ENCODE results near the gene EDDM3A. TPM values are rescaled to one million over a fixed set of nuclear protein-coding genes. Genes with fewer than 3 reads are reported as not detected.

Gene EDDM3A
- total RNA-seq, 1 donor from 2014 or later, result not detected

GRCh38 chr14:20774258-20774824 is 28.7 kb downstream of the EDDM3A start:
- Mint-ChIP-seq H3K27me3 (ENCODE audit: low read depth) (peaks cover 6% of the 10 kb centered on the region), H3K4me1 (peaks cover 21% of the 10 kb centered on the region), H3K9me3 (peaks cover 2% of the 10 kb centered on the region), H3K27ac (ENCODE audit: unreplicated experiment) (no peak overlapping the region), H3K36me3 (ENCODE audit: low read depth) (no peaks in the 10 kb centered on the region), H3K4me3 (no peak overlapping the region)
- no peak for DNase-seq (ENCODE audit: low read depth, low spot score)
- TF ChIP-seq CTCF (conservative IDR thresholded peaks at IDR 0.05), result no peak

- no peak for DNase-seq (ENCODE audit: low read depth, low spot score)
- H3K4me3 Mint-ChIP-seq, result no peak overlapping the region
- no peak overlapping the region for H3K27ac Mint-ChIP-seq (ENCODE audit: unreplicated experiment)
- H3K36me3 Mint-ChIP-seq (ENCODE audit: low read depth), result no peaks in the 10 kb centered on the region
- TF ChIP-seq CTCF (conservative IDR thresholded peaks at IDR 0.05), result no peak
- peaks cover 2% of the 10 kb centered on the region for H3K9me3 Mint-ChIP-seq
- peaks cover 21% of the 10 kb centered on the region for H3K4me1 Mint-ChIP-seq
- H3K27me3 Mint-ChIP-seq (ENCODE audit: low read depth), result peaks cover 6% of the 10 kb centered on the region
Observed at GRCh38 chr14:20775043-20775442, 29.4 kb downstream of the EDDM3A start.

GRCh38 chr14:20775901-20776300 is 30.2 kb downstream of the EDDM3A start:
- no peak for DNase-seq (ENCODE audit: low read depth, low spot score)
- peaks cover 6% of the 10 kb centered on the region for H3K27me3 Mint-ChIP-seq (ENCODE audit: low read depth)
- peaks cover 2% of the 10 kb centered on the region for H3K9me3 Mint-ChIP-seq
- no peak overlapping the region for H3K27ac Mint-ChIP-seq (ENCODE audit: unreplicated experiment)
- no peak overlapping the region for H3K4me3 Mint-ChIP-seq
- TF ChIP-seq CTCF (conservative IDR thresholded peaks at IDR 0.05), result no peak
- no peaks in the 10 kb centered on the region for H3K36me3 Mint-ChIP-seq (ENCODE audit: low read depth)
- H3K4me1 Mint-ChIP-seq, result peaks cover 24% of the 10 kb centered on the region

GRCh38 chr14:20781803-20782202 is 36.1 kb downstream of the EDDM3A start:
- no peaks in the 10 kb centered on the region for H3K27me3 Mint-ChIP-seq (ENCODE audit: low read depth)

GRCh38 chr14:20782280-20782890 is 36.7 kb downstream of the EDDM3A start:
- H3K4me1 Mint-ChIP-seq, result peaks cover 41% of the 10 kb centered on the region
- no peaks in the 10 kb centered on the region for H3K27me3 Mint-ChIP-seq (ENCODE audit: low read depth)
- H3K4me3 Mint-ChIP-seq, result peak overlapping the region; percentile 60
- no peak for DNase-seq (ENCODE audit: low read depth, low spot score)
- no peaks in the 10 kb centered on the region for H3K36me3 Mint-ChIP-seq (ENCODE audit: low read depth)
- no peaks in the 10 kb centered on the region for H3K9me3 Mint-ChIP-seq
- peak overlapping the region; percentile 88 for H3K27ac Mint-ChIP-seq (ENCODE audit: unreplicated experiment)
- no peak for TF ChIP-seq CTCF (conservative IDR thresholded peaks at IDR 0.05)

More at GRCh38 chr14:20781803-20782202, 36.1 kb downstream of the EDDM3A start:
- TF ChIP-seq CTCF (conservative IDR thresholded peaks at IDR 0.05), result no peak
- Mint-ChIP-seq H3K4me1 (peaks cover 41% of the 10 kb centered on the region), H3K27ac (ENCODE audit: unreplicated experiment) (peak overlapping the region; percentile 88), H3K9me3 (no peaks in the 10 kb centered on the region), H3K4me3 (peak overlapping the region; percentile 60), H3K36me3 (ENCODE audit: low read depth) (no peaks in the 10 kb centered on the region)
- DNase-seq (ENCODE audit: low read depth, low spot score), result no peak
